ACC112 (cell line): ENCODE results near the gene NKIRAS2.

Source experiments
- H2AFZ ChIP-seq: fragments of 200-600 bp; sonication (generic); one replicate; pipeline ENCODE4 v1.6.0; 2017; ENCODE audit warnings: antibody characterized with exemption, low read length; ENCODE audit not compliant: unreplicated experiment
- H3K27ac ChIP-seq: fragments of 200-600 bp; sonication (generic); 2 replicates; pipeline ENCODE4 v1.5.1; 2014; ENCODE audit warnings: low read depth, mild to moderate bottlenecking, antibody characterized with exemption, low read length, moderate library complexity
- H3K27me3 ChIP-seq: fragments of 200-600 bp; sonication (generic); 2 replicates; pipeline ENCODE4 v1.6.1; 2014; ENCODE audit warnings: mild to moderate bottlenecking, antibody characterized with exemption, low read length, moderate library complexity, mixed read lengths; ENCODE audit not compliant: insufficient read depth
- H3K36me3 ChIP-seq: fragments of 200-600 bp; sonication (generic); 2 replicates; pipeline ENCODE4 v1.6.1; 2016; ENCODE audit warnings: mild to moderate bottlenecking, antibody characterized with exemption, low read length, moderate library complexity, mixed read lengths; ENCODE audit not compliant: insufficient read depth
- H3K4me1 ChIP-seq: fragments of 200-600 bp; sonication (generic); one replicate; pipeline ENCODE4 v1.6.1; 2016; ENCODE audit warnings: low read length, mixed read lengths; ENCODE audit not compliant: insufficient read depth, unreplicated experiment, control insufficient read depth
- H3K4me3 ChIP-seq: fragments of 200-600 bp; sonication (generic); 2 replicates; pipeline ENCODE4 v1.5.1; 2014; ENCODE audit warnings: mild to moderate bottlenecking, low read depth, low read length
- H3K79me2 ChIP-seq: fragments of 200-600 bp; sonication (generic); one replicate; pipeline ENCODE4 v1.6.0; 2016; ENCODE audit warnings: low read length; ENCODE audit not compliant: control insufficient read depth, unreplicated experiment, insufficient read depth

Gene NKIRAS2

GRCh38 chr17:42027590-42027889, 7.7 kb downstream of the NKIRAS2 start:
- Histone ChIP-seq H3K79me2 (no peaks in the 10 kb centered on the region), H3K27me3 (no peaks in the 10 kb centered on the region), H3K27ac (no peak overlapping the region), H3K36me3 (peaks cover 9% of the 10 kb centered on the region; the same call in 1 of the 2 replicates), H3K4me1 (peaks cover 35% of the 10 kb centered on the region), H2AFZ (no peak overlapping the region), H3K4me3 (no peak overlapping the region)

GRCh38 chr17:42027961-42028790, 8.3 kb downstream of the NKIRAS2 start:
- Histone ChIP-seq H3K27me3 (no peaks in the 10 kb centered on the region), H3K79me2 (no peaks in the 10 kb centered on the region), H3K27ac (no peak overlapping the region), H3K36me3 (peaks cover 9% of the 10 kb centered on the region; the same call in 1 of the 2 replicates), H3K4me1 (peaks cover 35% of the 10 kb centered on the region), H2AFZ (no peak overlapping the region), H3K4me3 (no peak overlapping the region)

- Histone ChIP-seq H3K4me3 (no peak overlapping the region), H3K4me1 (peaks cover 32% of the 10 kb centered on the region), H2AFZ (no peak overlapping the region), H3K36me3 (peaks cover 5% of the 10 kb centered on the region; the same call in 1 of the 2 replicates), H3K79me2 (no peaks in the 10 kb centered on the region), H3K27me3 (no peaks in the 10 kb centered on the region), H3K27ac (no peak overlapping the region)
Measured at GRCh38 chr17:42028791-42029127, 8.9 kb downstream of the NKIRAS2 start.

GRCh38 chr17:42031584-42031983, 11.7 kb downstream of the NKIRAS2 start:
- no peak overlapping the region for H2AFZ ChIP-seq
- H3K27me3 ChIP-seq, result no peaks in the 10 kb centered on the region
- H3K36me3 ChIP-seq, result no peaks in the 10 kb centered on the region
- H3K79me2 ChIP-seq, result no peaks in the 10 kb centered on the region
- no peak overlapping the region for H3K4me3 ChIP-seq
- peaks cover 7% of the 10 kb centered on the region for H3K4me1 ChIP-seq
- H3K27ac ChIP-seq, result no peak overlapping the region

GRCh38 chr17:42034059-42034458, 14.2 kb downstream of the NKIRAS2 start:
- Histone ChIP-seq H3K4me3 (no peak overlapping the region), H3K36me3 (no peaks in the 10 kb centered on the region), H3K4me1 (no peaks in the 10 kb centered on the region), H3K27ac (no peak overlapping the region), H2AFZ (no peak overlapping the region), H3K27me3 (no peaks in the 10 kb centered on the region), H3K79me2 (no peaks in the 10 kb centered on the region)

GRCh38 chr17:42038221-42038973, 18.5 kb downstream of the NKIRAS2 start:
- Histone ChIP-seq H3K79me2 (no peaks in the 10 kb centered on the region), H3K4me3 (no peak overlapping the region), H3K27ac (no peak overlapping the region), H2AFZ (no peak overlapping the region), H3K36me3 (no peaks in the 10 kb centered on the region), H3K27me3 (peaks cover 8% of the 10 kb centered on the region; the same call in 1 of the 2 replicates), H3K4me1 (no peaks in the 10 kb centered on the region)

GRCh38 chr17:42039794-42040763, 20.2 kb downstream of the NKIRAS2 start:
- Histone ChIP-seq H3K4me1 (no peaks in the 10 kb centered on the region), H3K4me3 (no peak overlapping the region), H2AFZ (no peak overlapping the region), H3K27ac (no peak overlapping the region), H3K27me3 (peaks cover 8% of the 10 kb centered on the region; the same call in 1 of the 2 replicates), H3K79me2 (no peaks in the 10 kb centered on the region), H3K36me3 (no peaks in the 10 kb centered on the region)

- H3K79me2 ChIP-seq, result no peaks in the 10 kb centered on the region
- H3K27me3 ChIP-seq, result peaks cover 8% of the 10 kb centered on the region; the same call in 1 of the 2 replicates
- no peaks in the 10 kb centered on the region for H3K36me3 ChIP-seq
- no peak overlapping the region for H3K27ac ChIP-seq
- no peaks in the 10 kb centered on the region for H3K4me1 ChIP-seq
- no peak overlapping the region for H2AFZ ChIP-seq
- H3K4me3 ChIP-seq, result no peak overlapping the region
Measured at GRCh38 chr17:42040818-42041217, 20.9 kb downstream of the NKIRAS2 start.

GRCh38 chr17:42041619-42042018, 21.7 kb downstream of the NKIRAS2 start:
- H3K36me3 ChIP-seq, result no peaks in the 10 kb centered on the region
- H3K4me1 ChIP-seq, result no peaks in the 10 kb centered on the region
- H3K27me3 ChIP-seq, result peaks cover 8% of the 10 kb centered on the region; the same call in 1 of the 2 replicates
- H2AFZ ChIP-seq, result no peak overlapping the region
- H3K79me2 ChIP-seq, result no peaks in the 10 kb centered on the region
- H3K4me3 ChIP-seq, result no peak overlapping the region
- H3K27ac ChIP-seq, result no peak overlapping the region

- Histone ChIP-seq H3K79me2 (no peaks in the 10 kb centered on the region), H3K4me1 (no peaks in the 10 kb centered on the region), H3K4me3 (no peak overlapping the region), H3K27me3 (peaks cover 8% of the 10 kb centered on the region; the same call in 1 of the 2 replicates), H2AFZ (no peak overlapping the region), H3K36me3 (no peaks in the 10 kb centered on the region), H3K27ac (no peak overlapping the region)
Measured at GRCh38 chr17:42042598-42043319, 22.9 kb downstream of the NKIRAS2 start.
